NB4 (cell line): ENCODE measurements around the gene HTR3E.

Experiments used
- DNase-seq: peaks from one replicate; pipeline ENCODE4 v3.0.0; 2010; ENCODE audit warnings: low read depth
- H3K4me3 ChIP-seq: one replicate; pipeline ENCODE4 v1.5.1; 2011; ENCODE audit warnings: mild to moderate bottlenecking, low read depth, low read length, moderate library complexity
- CTCF ChIP-seq: IDR thresholded peaks from one replicate; pipeline ENCODE4 v1.5.1; 2012; ENCODE audit warnings: low read depth, low read length
- MYC ChIP-seq: IDR thresholded peaks from 2 replicates; pipeline ENCODE4 v1.6.1; 2011; ENCODE audit warnings: low read depth, low read length
- POLR2A ChIP-seq: IDR thresholded peaks from 2 replicates; pipeline ENCODE4 v1.6.1; 2011; ENCODE audit warnings: mild to moderate bottlenecking; ENCODE audit not compliant: insufficient read length; ENCODE audit errors: extremely low read depth
- TF ChIP-seq, protein P1 (sequence below): IDR thresholded peaks from 2 replicates; pipeline ENCODE4 v1.6.1; 2011; ENCODE audit warnings: low read depth, low read length

HTR3E gene, protein sequence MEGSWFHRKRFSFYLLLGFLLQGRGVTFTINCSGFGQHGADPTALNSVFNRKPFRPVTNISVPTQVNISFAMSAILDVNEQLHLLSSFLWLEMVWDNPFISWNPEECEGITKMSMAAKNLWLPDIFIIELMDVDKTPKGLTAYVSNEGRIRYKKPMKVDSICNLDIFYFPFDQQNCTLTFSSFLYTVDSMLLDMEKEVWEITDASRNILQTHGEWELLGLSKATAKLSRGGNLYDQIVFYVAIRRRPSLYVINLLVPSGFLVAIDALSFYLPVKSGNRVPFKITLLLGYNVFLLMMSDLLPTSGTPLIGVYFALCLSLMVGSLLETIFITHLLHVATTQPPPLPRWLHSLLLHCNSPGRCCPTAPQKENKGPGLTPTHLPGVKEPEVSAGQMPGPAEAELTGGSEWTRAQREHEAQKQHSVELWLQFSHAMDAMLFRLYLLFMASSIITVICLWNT

DNA sequence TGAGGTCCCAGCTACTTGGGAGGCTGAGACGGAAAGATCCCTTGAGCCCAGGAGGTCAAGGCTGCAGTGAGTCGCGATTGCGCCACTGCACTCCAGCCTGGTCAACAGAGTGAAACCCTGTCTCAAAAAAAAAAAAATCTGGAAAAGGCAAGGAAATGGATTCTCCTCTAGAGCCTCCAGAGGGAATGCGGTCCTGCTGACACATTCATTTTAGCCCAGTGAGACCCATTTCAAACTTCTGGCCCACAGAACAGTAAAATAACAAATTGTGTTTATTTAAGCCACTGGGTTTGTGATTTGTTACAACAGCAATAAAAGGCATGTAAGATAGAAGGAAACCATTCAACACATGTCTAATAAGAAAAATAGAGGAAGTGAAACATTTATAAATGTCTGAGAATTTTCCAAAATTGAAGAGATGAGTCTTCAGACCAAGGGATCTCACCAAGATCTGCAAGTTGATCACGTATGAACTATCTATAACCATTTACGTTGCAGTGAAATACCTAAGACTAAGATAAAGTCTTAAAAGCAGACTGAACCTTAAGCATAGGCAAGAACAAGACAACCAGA lies at the start of gene HTR3E:
TSS of gene HTR3E (plus strand) at position 254 of the 573 bp plus-strand sequence. CDS start 466 bp downstream, outside the sequence.
- H3K4me3 ChIP-seq, result no peak within 1 kb of the TSS
- TF ChIP-seq POLR2A, result no peak
- TF ChIP-seq, protein P1, sequence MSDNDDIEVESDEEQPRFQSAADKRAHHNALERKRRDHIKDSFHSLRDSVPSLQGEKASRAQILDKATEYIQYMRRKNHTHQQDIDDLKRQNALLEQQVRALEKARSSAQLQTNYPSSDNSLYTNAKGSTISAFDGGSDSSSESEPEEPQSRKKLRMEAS, result no peak
- no peak for DNase-seq

GRCh38 chr3:184050217-184050847 lies 46.5 kb upstream of the HTR3E start:
- TF ChIP-seq MYC (no peak), CTCF (no peak), POLR2A (no peak)
- TF ChIP-seq, protein P1, result no peak
- H3K4me3 ChIP-seq, result no peak overlapping the region
- DNase-seq, result peak; percentile 15

DNA sequence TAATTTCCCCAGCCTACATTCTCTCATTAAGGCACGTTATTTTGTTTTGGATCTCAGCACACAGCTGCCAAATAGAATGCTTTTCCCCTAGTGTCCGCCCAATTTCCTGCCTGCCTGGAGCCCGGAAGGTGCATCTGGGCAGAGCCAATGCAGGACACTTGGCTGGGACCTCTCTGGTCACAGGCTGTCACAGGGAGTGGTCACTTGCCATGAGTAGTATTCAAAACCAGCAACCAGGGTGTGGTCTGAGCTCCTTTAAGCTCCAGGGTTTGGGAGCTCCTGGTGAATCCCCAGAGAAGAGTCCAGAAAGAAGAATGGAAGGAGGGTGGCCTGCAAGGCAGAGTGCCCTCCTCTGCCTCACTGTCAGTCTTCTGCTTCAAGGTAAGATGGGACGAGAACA lies 44.1 kb upstream of the HTR3E start, which contains the start of gene HTR3C:
TSS of gene HTR3C (plus strand) at position 281 of the 400 bp plus-strand sequence. CDS start at position 315, 34 bp downstream.
- no peak for DNase-seq

DNA sequence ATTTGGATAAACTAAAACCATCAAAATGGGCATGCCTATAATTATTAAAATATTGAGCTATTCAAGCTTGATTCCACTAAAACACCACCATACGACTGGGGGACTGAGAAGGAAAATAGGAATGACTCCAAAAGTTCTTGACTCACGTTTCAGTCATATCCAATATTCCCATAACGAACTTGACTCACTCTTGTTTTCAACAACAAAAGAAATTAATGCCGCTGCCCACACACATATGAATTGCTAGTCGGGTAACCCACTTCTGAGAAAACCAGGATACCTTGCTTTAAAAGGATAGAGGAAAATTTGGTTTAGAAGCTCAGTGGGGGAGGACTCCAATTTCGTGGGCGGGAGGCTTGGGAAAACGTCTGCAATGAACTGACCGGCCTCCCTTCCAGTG lies 38.8 kb upstream of the HTR3E start:
- DNase-seq, result no peak
- no peak overlapping the region for H3K4me3 ChIP-seq
- TF ChIP-seq CTCF (no peak), MYC (no peak), POLR2A (no peak)
- TF ChIP-seq, protein P1, result no peak

More for the DNA sequence above, 44.1 kb upstream of the HTR3E start, which contains the start of gene HTR3C:
- no peak within 1 kb of the TSS for H3K4me3 ChIP-seq
- TF ChIP-seq, protein P1, result no peak
- TF ChIP-seq MYC, result no peak
- TF ChIP-seq POLR2A, result no peak
- no peak for TF ChIP-seq CTCF

- H3K4me3 ChIP-seq, result no peak overlapping the region
- TF ChIP-seq MYC (no peak), POLR2A (no peak), CTCF (no peak)
- TF ChIP-seq, protein P1, result no peak
- no peak for DNase-seq
Measured at GRCh38 chr3:184059424-184059823, 37.4 kb upstream of the HTR3E start.

GRCh38 chr3:184062637-184063036 lies 34.2 kb upstream of the HTR3E start:
- no peak for TF ChIP-seq MYC
- TF ChIP-seq, protein P1, result no peak
- no peak for TF ChIP-seq POLR2A
- no peak for TF ChIP-seq CTCF
- DNase-seq, result no peak
- H3K4me3 ChIP-seq, result no peak overlapping the region
